Measurements from ENCODE around the gene KIF3B. TPM values are rescaled to one million over a fixed set of nuclear protein-coding genes. Genes with fewer than 3 reads are reported as not detected.
"Not testable (repeated sequence)": the region's sequence is repeated elsewhere in the genome, so short reads cannot be mapped to it uniquely, and the experiment has no call there.

KIF3B gene
- total RNA-seq, 1 experiment from 2014 or later: 20.0 TPM

DNA sequence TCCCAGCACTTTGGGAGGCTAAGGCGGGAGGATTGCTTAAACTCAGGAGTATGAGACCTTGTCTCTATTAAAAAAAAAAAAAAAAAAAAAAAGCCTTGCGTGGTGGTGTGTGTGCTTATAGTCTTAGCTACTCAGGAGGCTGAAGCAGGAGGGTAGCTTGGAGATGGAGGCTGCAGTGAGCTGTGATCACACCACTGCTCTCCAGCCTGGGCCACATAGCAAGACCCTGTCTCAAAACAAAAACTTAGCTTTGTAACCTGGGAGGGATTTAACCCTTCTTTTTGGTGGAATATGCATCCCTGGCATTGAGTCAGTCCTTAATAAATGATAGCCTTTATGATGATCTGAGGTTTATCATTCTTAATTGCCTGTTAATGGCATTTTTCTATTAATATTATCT, 93.4 kb downstream of the KIF3B start:
- ChIA-PET CTCF (no interaction called here), POLR2A (ENCODE audit: unreplicated experiment) (no interaction called here)
- BruUV-seq (replicated peaks): no TSS peak
- Histone ChIP-seq H3K36me3 (ENCODE audit: low read depth, low read length) (peaks cover 35% of the 10 kb centered on the region), H3K4me3 (ENCODE audit: low read length) (no peak overlapping the region), H2AFZ (ENCODE audit: low read length) (no peak overlapping the region), H3K27me3 (ENCODE audit: low read length) (no peaks in the 10 kb centered on the region), H4K20me1 (ENCODE audit: low read length) (peaks cover 34% of the 10 kb centered on the region), H3F3A (ENCODE audit: low read length, unreplicated experiment) (no peaks in the 10 kb centered on the region), H3K9ac (ENCODE audit: low read length) (no peak overlapping the region), H3K4me1 (ENCODE audit: insufficient read depth, low read length) (no peaks in the 10 kb centered on the region), H3K9me3 (ENCODE audit: low read length) (no peaks in the 10 kb centered on the region), H3K79me2 (ENCODE audit: low read length) (peaks cover 64% of the 10 kb centered on the region), H3K27ac (ENCODE audit: low read length) (no peak overlapping the region), H3K9me2 (replicated peaks; ENCODE audit: low read length) (no peaks in the 10 kb centered on the region), H3K4me2 (ENCODE audit: low read length) (no peak overlapping the region)
- ATAC-seq (no peak), DNase-seq (no peak)
- no peak for TF ChIP-seq EZH2phosphoT487 (IDR thresholded peaks at IDR 0.05; ENCODE audit: borderline replicate concordance, low read length)
- TF ChIP-seq, protein P1, sequence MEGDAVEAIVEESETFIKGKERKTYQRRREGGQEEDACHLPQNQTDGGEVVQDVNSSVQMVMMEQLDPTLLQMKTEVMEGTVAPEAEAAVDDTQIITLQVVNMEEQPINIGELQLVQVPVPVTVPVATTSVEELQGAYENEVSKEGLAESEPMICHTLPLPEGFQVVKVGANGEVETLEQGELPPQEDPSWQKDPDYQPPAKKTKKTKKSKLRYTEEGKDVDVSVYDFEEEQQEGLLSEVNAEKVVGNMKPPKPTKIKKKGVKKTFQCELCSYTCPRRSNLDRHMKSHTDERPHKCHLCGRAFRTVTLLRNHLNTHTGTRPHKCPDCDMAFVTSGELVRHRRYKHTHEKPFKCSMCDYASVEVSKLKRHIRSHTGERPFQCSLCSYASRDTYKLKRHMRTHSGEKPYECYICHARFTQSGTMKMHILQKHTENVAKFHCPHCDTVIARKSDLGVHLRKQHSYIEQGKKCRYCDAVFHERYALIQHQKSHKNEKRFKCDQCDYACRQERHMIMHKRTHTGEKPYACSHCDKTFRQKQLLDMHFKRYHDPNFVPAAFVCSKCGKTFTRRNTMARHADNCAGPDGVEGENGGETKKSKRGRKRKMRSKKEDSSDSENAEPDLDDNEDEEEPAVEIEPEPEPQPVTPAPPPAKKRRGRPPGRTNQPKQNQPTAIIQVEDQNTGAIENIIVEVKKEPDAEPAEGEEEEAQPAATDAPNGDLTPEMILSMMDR (conservative IDR thresholded peaks at IDR 0.05; ENCODE audit: low read depth, low read length): no peak
- TF ChIP-seq EZH2 (IDR thresholded peaks at IDR 0.05; ENCODE audit: low read length, unreplicated experiment): no peak
- intact Hi-C loops (cut with micrococcal nuclease): no loop called here

- no peak for DNase-seq
- Histone ChIP-seq H3K27ac (ENCODE audit: low read length) (no peak overlapping the region), H4K20me1 (ENCODE audit: low read length) (no peaks in the 10 kb centered on the region), H3K4me3 (ENCODE audit: low read length) (no peak overlapping the region), H2AFZ (ENCODE audit: low read length) (no peak overlapping the region), H3K4me1 (ENCODE audit: insufficient read depth, low read length) (no peaks in the 10 kb centered on the region), H3K9ac (ENCODE audit: low read length) (no peak overlapping the region), H3F3A (ENCODE audit: low read length, unreplicated experiment) (no peaks in the 10 kb centered on the region), H3K9me3 (ENCODE audit: low read length) (no peaks in the 10 kb centered on the region), H3K4me2 (ENCODE audit: low read length) (no peak overlapping the region), H3K27me3 (ENCODE audit: low read length) (no peaks in the 10 kb centered on the region), H3K79me2 (ENCODE audit: low read length) (peaks cover 16% of the 10 kb centered on the region), H3K36me3 (ENCODE audit: low read depth, low read length) (peaks cover 7% of the 10 kb centered on the region; the same call in 1 of the 2 replicates), H3K9me2 (replicated peaks; ENCODE audit: low read length) (no peaks in the 10 kb centered on the region)
- no TSS peak for BruUV-seq (replicated peaks)
- TF ChIP-seq, protein P1 (conservative IDR thresholded peaks at IDR 0.05; ENCODE audit: low read depth, low read length): no peak
- TF ChIP-seq EZH2 (IDR thresholded peaks at IDR 0.05; ENCODE audit: low read length, unreplicated experiment) (no peak), EZH2phosphoT487 (IDR thresholded peaks at IDR 0.05; ENCODE audit: borderline replicate concordance, low read length) (no peak)
- ChIA-PET POLR2A (ENCODE audit: unreplicated experiment) (no interaction called here), CTCF (no interaction called here)
- intact Hi-C loops (cut with micrococcal nuclease): no loop called here
- no peak for ATAC-seq
These were observed 101.0 kb downstream of the KIF3B start for GRCh38 chr20:32378461-32378860.

DNA sequence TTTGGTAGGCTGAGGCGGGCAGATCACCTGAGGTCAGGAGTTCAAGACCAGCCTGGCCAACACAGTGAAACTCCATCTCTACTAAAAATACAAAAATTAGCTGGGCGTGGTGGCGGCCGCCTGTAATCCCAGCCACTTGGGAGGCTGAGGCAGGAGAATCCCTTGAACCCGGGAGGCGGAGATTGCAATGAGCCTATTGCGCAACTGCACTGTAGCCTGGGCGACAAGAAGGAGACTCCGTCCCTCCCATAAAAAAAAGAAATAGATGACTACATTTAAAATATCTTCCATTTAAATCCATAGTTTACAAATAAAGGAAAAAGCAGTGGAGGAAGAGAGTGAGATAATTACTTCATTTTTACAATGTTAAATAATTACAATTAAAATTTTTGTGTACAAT, 102.6 kb downstream of the KIF3B start:
- H3K4me2 ChIP-seq (ENCODE audit: low read length); DNase-seq; H3K9ac ChIP-seq (ENCODE audit: low read length); H3K4me3 ChIP-seq (ENCODE audit: low read length); H3K9me2 ChIP-seq (replicated peaks; ENCODE audit: low read length); POLR2A ChIA-PET (ENCODE audit: unreplicated experiment); H3K36me3 ChIP-seq (ENCODE audit: low read depth, low read length); CTCF ChIA-PET; BruUV-seq (replicated peaks); intact Hi-C loops (cut with micrococcal nuclease); H3K27ac ChIP-seq (ENCODE audit: low read length); ATAC-seq; H2AFZ ChIP-seq (ENCODE audit: low read length); H3K4me1 ChIP-seq (ENCODE audit: insufficient read depth, low read length); H3K9me3 ChIP-seq (ENCODE audit: low read length); H4K20me1 ChIP-seq (ENCODE audit: low read length); H3F3A ChIP-seq (ENCODE audit: low read length, unreplicated experiment); H3K27me3 ChIP-seq (ENCODE audit: low read length): not testable (repeated sequence)
- H3K79me2 ChIP-seq (ENCODE audit: low read length): peaks cover 32% of the 10 kb centered on the region
